Measurements from ENCODE around the gene STK4.

Gene STK4

GRCh38 chr20:45044084-45044573, 77.8 kb downstream of the STK4 start:
- DNase-seq (ENCODE audit: low spot score in 2 of 2) (peak in 1 of 2 donors; percentile 34), ATAC-seq (replicated peaks; ENCODE audit: extremely low read depth, poor library complexity, severe bottlenecking) (peak; percentile 77)
- H3K4me3 Mint-ChIP-seq: peak overlapping the region; percentile 0
- peaks cover 50% of the 10 kb centered on the region for H3K36me3 Mint-ChIP-seq (ENCODE audit: insufficient read depth)
- H3K27me3 Mint-ChIP-seq: no peaks in the 10 kb centered on the region
- H3K9me3 Mint-ChIP-seq: no peaks in the 10 kb centered on the region
- peak overlapping the region; percentile 69 for H3K27ac Mint-ChIP-seq (ENCODE audit: low read depth)
- H3K4me1 Mint-ChIP-seq: peaks cover 56% of the 10 kb centered on the region

GRCh38 chr20:45044601-45045000, 78.3 kb downstream of the STK4 start:
- no peak for DNase-seq (ENCODE audit: low spot score in 2 of 2)
- Mint-ChIP-seq H3K4me1 (peaks cover 57% of the 10 kb centered on the region), H3K4me3 (no peak overlapping the region), H3K27ac (ENCODE audit: low read depth) (no peak overlapping the region), H3K36me3 (ENCODE audit: insufficient read depth) (peaks cover 52% of the 10 kb centered on the region), H3K9me3 (no peaks in the 10 kb centered on the region), H3K27me3 (no peaks in the 10 kb centered on the region)
- no peak for ATAC-seq (replicated peaks; ENCODE audit: extremely low read depth, poor library complexity, severe bottlenecking)

GRCh38 chr20:45047581-45048119, 81.3 kb downstream of the STK4 start:
- Mint-ChIP-seq H3K27ac (ENCODE audit: low read depth) (peak overlapping the region; percentile 49), H3K36me3 (ENCODE audit: insufficient read depth) (peaks cover 50% of the 10 kb centered on the region), H3K4me3 (no peak overlapping the region), H3K27me3 (no peaks in the 10 kb centered on the region), H3K4me1 (peaks cover 54% of the 10 kb centered on the region), H3K9me3 (no peaks in the 10 kb centered on the region)
- ATAC-seq (replicated peaks; ENCODE audit: extremely low read depth, poor library complexity, severe bottlenecking) (no peak), DNase-seq (ENCODE audit: low spot score in 2 of 2) (no peak)

- ATAC-seq (replicated peaks; ENCODE audit: extremely low read depth, poor library complexity, severe bottlenecking): no peak
- Mint-ChIP-seq H3K27ac (ENCODE audit: low read depth) (peak overlapping the region; percentile 74), H3K4me3 (peak overlapping the region; percentile 58), H3K9me3 (no peaks in the 10 kb centered on the region), H3K36me3 (ENCODE audit: insufficient read depth) (peaks cover 58% of the 10 kb centered on the region), H3K4me1 (peaks cover 62% of the 10 kb centered on the region), H3K27me3 (no peaks in the 10 kb centered on the region)
- DNase-seq (ENCODE audit: low spot score in 2 of 2): no peak
Observed at GRCh38 chr20:45049438-45049837, 83.1 kb downstream of the STK4 start.

- H3K4me1 Mint-ChIP-seq: peaks cover 67% of the 10 kb centered on the region
- ATAC-seq (replicated peaks; ENCODE audit: extremely low read depth, poor library complexity, severe bottlenecking): no peak
- DNase-seq (ENCODE audit: low spot score in 2 of 2): no peak
- H3K36me3 Mint-ChIP-seq (ENCODE audit: insufficient read depth): peaks cover 62% of the 10 kb centered on the region
- peak overlapping the region; percentile 74 for H3K27ac Mint-ChIP-seq (ENCODE audit: low read depth)
- H3K9me3 Mint-ChIP-seq: no peaks in the 10 kb centered on the region
- H3K4me3 Mint-ChIP-seq: peak overlapping the region; percentile 58
- H3K27me3 Mint-ChIP-seq: no peaks in the 10 kb centered on the region
Observed at GRCh38 chr20:45049904-45050471, 83.7 kb downstream of the STK4 start.

- peaks cover 67% of the 10 kb centered on the region for H3K36me3 Mint-ChIP-seq (ENCODE audit: insufficient read depth)
- H3K4me3 Mint-ChIP-seq: peak overlapping the region; percentile 19
- H3K27ac Mint-ChIP-seq (ENCODE audit: low read depth): peak overlapping the region; percentile 93
- peaks cover 81% of the 10 kb centered on the region for H3K4me1 Mint-ChIP-seq
- no peaks in the 10 kb centered on the region for H3K27me3 Mint-ChIP-seq
- DNase-seq (ENCODE audit: low spot score in 2 of 2) (no peak), ATAC-seq (replicated peaks; ENCODE audit: extremely low read depth, poor library complexity, severe bottlenecking) (peak; percentile 26)
- no peaks in the 10 kb centered on the region for H3K9me3 Mint-ChIP-seq
Observed at GRCh38 chr20:45051204-45052060, 85.1 kb downstream of the STK4 start.

- peak overlapping the region; percentile 23 for H3K4me3 Mint-ChIP-seq
- DNase-seq (ENCODE audit: low spot score in 2 of 2) (peak in 1 of 2 donors; percentile 11), ATAC-seq (replicated peaks; ENCODE audit: extremely low read depth, poor library complexity, severe bottlenecking) (peak; percentile 81)
- peaks cover 90% of the 10 kb centered on the region for H3K4me1 Mint-ChIP-seq
- H3K27me3 Mint-ChIP-seq: no peaks in the 10 kb centered on the region
- H3K36me3 Mint-ChIP-seq (ENCODE audit: insufficient read depth): peaks cover 63% of the 10 kb centered on the region
- peak overlapping the region; percentile 93 for H3K27ac Mint-ChIP-seq (ENCODE audit: low read depth)
- no peaks in the 10 kb centered on the region for H3K9me3 Mint-ChIP-seq
Observed at GRCh38 chr20:45052698-45053429, 86.6 kb downstream of the STK4 start.

GRCh38 chr20:45053430-45054351, 87.4 kb downstream of the STK4 start:
- no peaks in the 10 kb centered on the region for H3K27me3 Mint-ChIP-seq
- ATAC-seq (replicated peaks; ENCODE audit: extremely low read depth, poor library complexity, severe bottlenecking) (no peak), DNase-seq (ENCODE audit: low spot score in 2 of 2) (no peak)
- no peaks in the 10 kb centered on the region for H3K9me3 Mint-ChIP-seq
- H3K4me1 Mint-ChIP-seq: peaks cover 90% of the 10 kb centered on the region
- peak overlapping the region; percentile 93 for H3K27ac Mint-ChIP-seq (ENCODE audit: low read depth)
- H3K36me3 Mint-ChIP-seq (ENCODE audit: insufficient read depth): peaks cover 62% of the 10 kb centered on the region
- H3K4me3 Mint-ChIP-seq: peak overlapping the region; percentile 23

- H3K9me3 Mint-ChIP-seq: no peaks in the 10 kb centered on the region
- no peaks in the 10 kb centered on the region for H3K27me3 Mint-ChIP-seq
- peak overlapping the region; percentile 43 for H3K4me3 Mint-ChIP-seq
- DNase-seq (ENCODE audit: low spot score in 2 of 2) (no peak), ATAC-seq (replicated peaks; ENCODE audit: extremely low read depth, poor library complexity, severe bottlenecking) (no peak)
- H3K36me3 Mint-ChIP-seq (ENCODE audit: insufficient read depth): peaks cover 58% of the 10 kb centered on the region
- H3K4me1 Mint-ChIP-seq: peaks cover 87% of the 10 kb centered on the region
- H3K27ac Mint-ChIP-seq (ENCODE audit: low read depth): peak overlapping the region; percentile 93
Observed at GRCh38 chr20:45055056-45055455, 88.7 kb downstream of the STK4 start.

- ATAC-seq (replicated peaks; ENCODE audit: extremely low read depth, poor library complexity, severe bottlenecking): no peak
- Mint-ChIP-seq H3K4me3 (no peak overlapping the region), H3K27ac (ENCODE audit: low read depth) (peak overlapping the region; percentile 73), H3K36me3 (ENCODE audit: insufficient read depth) (peaks cover 60% of the 10 kb centered on the region), H3K27me3 (no peaks in the 10 kb centered on the region), H3K9me3 (no peaks in the 10 kb centered on the region), H3K4me1 (peaks cover 93% of the 10 kb centered on the region)
- DNase-seq (ENCODE audit: low spot score in 2 of 2): no peak
Observed at GRCh38 chr20:45056473-45057173, 90.3 kb downstream of the STK4 start.

- no peak for ATAC-seq (replicated peaks; ENCODE audit: extremely low read depth, poor library complexity, severe bottlenecking)
- no peak for DNase-seq (ENCODE audit: low spot score in 2 of 2)
- H3K36me3 Mint-ChIP-seq (ENCODE audit: insufficient read depth): peaks cover 57% of the 10 kb centered on the region
- peaks cover 86% of the 10 kb centered on the region for H3K4me1 Mint-ChIP-seq
- H3K27me3 Mint-ChIP-seq: no peaks in the 10 kb centered on the region
- H3K4me3 Mint-ChIP-seq: peak overlapping the region; percentile 25
- H3K9me3 Mint-ChIP-seq: no peaks in the 10 kb centered on the region
- peak overlapping the region; percentile 73 for H3K27ac Mint-ChIP-seq (ENCODE audit: low read depth)
Observed at GRCh38 chr20:45058168-45058850, 92.0 kb downstream of the STK4 start.
